Osteoblast (primary cell): ENCODE measurements around the gene SLC35F5. TPM values are rescaled to one million over a fixed set of nuclear protein-coding genes. Genes with fewer than 3 reads are reported as not detected.
"Not testable (repeated sequence)": the region's sequence is repeated elsewhere in the genome, so short reads cannot be mapped to it uniquely, and the experiment has no call there.

Experiments
- DNase-seq: peaks from one replicate; pipeline ENCODE4 v3.0.0; 2011; ENCODE audit warnings: low spot score, mixed read lengths; ENCODE audit not compliant: insufficient read length; ENCODE audit errors: missing footprints
- H2AFZ ChIP-seq: 2 replicates; pipeline ENCODE4 v1.6.0; 2011; ENCODE audit warnings: mild to moderate bottlenecking, low read length
- H3K27ac ChIP-seq: 2 replicates; pipeline ENCODE4 v1.5.1; 2011; ENCODE audit warnings: mild to moderate bottlenecking, low read depth, low read length, moderate library complexity
- H3K27me3 ChIP-seq: 2 replicates; pipeline ENCODE4 v1.6.0; 2012; ENCODE audit warnings: mild to moderate bottlenecking, control low read depth, inconsistent platforms, low read length, moderate library complexity; ENCODE audit not compliant: insufficient read depth
- H3K36me3 ChIP-seq: 2 replicates; pipeline ENCODE4 v1.5.1; 2011; ENCODE audit warnings: mild to moderate bottlenecking, low read length, control low read depth, moderate library complexity; ENCODE audit not compliant: insufficient read depth
- H3K4me1 ChIP-seq: 2 replicates; pipeline ENCODE4 v1.5.1; 2011; ENCODE audit warnings: mild to moderate bottlenecking, low read length, control low read depth, moderate library complexity; ENCODE audit not compliant: insufficient read depth
- H3K4me2 ChIP-seq: 2 replicates; pipeline ENCODE4 v1.6.0; 2011; ENCODE audit warnings: mild to moderate bottlenecking, low read length; ENCODE audit not compliant: insufficient read depth
- H3K4me3 ChIP-seq: fragments of 200-600 bp; sonication (generic); 3 replicates; pipeline ENCODE4 v1.5.1; 2012; ENCODE audit warnings: mild to moderate bottlenecking, low read length, inconsistent platforms; ENCODE audit not compliant: insufficient read depth
- H3K79me2 ChIP-seq: 2 replicates; pipeline ENCODE4 v1.6.0; 2012; ENCODE audit warnings: mild to moderate bottlenecking, low read length, control low read depth, inconsistent platforms; ENCODE audit not compliant: insufficient read depth
- H3K9me3 ChIP-seq: 2 replicates; pipeline ENCODE4 v1.5.1; 2011; ENCODE audit warnings: low read depth, low read length, control low read depth
- H4K20me1 ChIP-seq: 2 replicates; pipeline ENCODE4 v1.6.0; 2012; ENCODE audit warnings: mild to moderate bottlenecking, low read length, control low read depth; ENCODE audit not compliant: insufficient read depth
- CTCF ChIP-seq: IDR thresholded peaks from 2 replicates; pipeline ENCODE4 v1.5.1; 2011; ENCODE audit warnings: mild to moderate bottlenecking, low read depth, low read length, moderate library complexity; ENCODE audit errors: extremely low read depth
- total RNA-seq: library from RNA; depleted of rRNA; stranded (reverse); fragments of >200 nt; gene quantifications from 2 replicates; pipeline ENCODE4 v1.2.3, GENCODE V29; 2012

SLC35F5 gene
- total RNA-seq, 1 donor, result 245 TPM

- H3K79me2 ChIP-seq, result no peaks in the 10 kb centered on the region
- no peak overlapping the region for H3K4me3 ChIP-seq
- DNase-seq, result no peak
Measured at GRCh38 chr2:113780472-113780871, 24.0 kb upstream of the SLC35F5 start.

GRCh38 chr2:113777371-113777770 is 20.9 kb upstream of the SLC35F5 start:
- no peaks in the 10 kb centered on the region for H3K79me2 ChIP-seq
- H3K9me3 ChIP-seq, result no peaks in the 10 kb centered on the region
- H3K27me3 ChIP-seq, result no peaks in the 10 kb centered on the region
- H3K36me3 ChIP-seq, result no peaks in the 10 kb centered on the region
- H3K27ac ChIP-seq, result no peak overlapping the region
- no peak for DNase-seq
- peaks cover 4% of the 10 kb centered on the region for H3K4me1 ChIP-seq
- H2AFZ ChIP-seq, result no peak overlapping the region
- no peak overlapping the region for H3K4me3 ChIP-seq
- TF ChIP-seq CTCF, result no peak
- H3K4me2 ChIP-seq, result no peak overlapping the region
- no peaks in the 10 kb centered on the region for H4K20me1 ChIP-seq

More at GRCh38 chr2:113780472-113780871, 24.0 kb upstream of the SLC35F5 start:
- Histone ChIP-seq H3K4me1 (peaks cover 4% of the 10 kb centered on the region), H3K4me2 (no peak overlapping the region), H3K9me3 (no peaks in the 10 kb centered on the region), H3K36me3 (no peaks in the 10 kb centered on the region), H3K27ac (no peak overlapping the region), H4K20me1 (no peaks in the 10 kb centered on the region), H2AFZ (peak overlapping the region; percentile 82), H3K27me3 (no peaks in the 10 kb centered on the region)
- no peak for TF ChIP-seq CTCF

- H3K4me1 ChIP-seq, result peaks cover 4% of the 10 kb centered on the region
- H4K20me1 ChIP-seq, result no peaks in the 10 kb centered on the region
- H3K4me2 ChIP-seq, result peak overlapping the region; percentile 9
- H3K4me3 ChIP-seq, result no peak overlapping the region
- no peaks in the 10 kb centered on the region for H3K79me2 ChIP-seq
- H3K9me3 ChIP-seq, result no peaks in the 10 kb centered on the region
- H3K27me3 ChIP-seq, result no peaks in the 10 kb centered on the region
- no peak for DNase-seq
- no peaks in the 10 kb centered on the region for H3K36me3 ChIP-seq
- no peak overlapping the region for H3K27ac ChIP-seq
- TF ChIP-seq CTCF, result no peak
- peak overlapping the region; percentile 46 for H2AFZ ChIP-seq
Measured at GRCh38 chr2:113776949-113777348, 20.5 kb upstream of the SLC35F5 start.

- H3K36me3 ChIP-seq, H3K9me3 ChIP-seq, H4K20me1 ChIP-seq, H3K4me1 ChIP-seq, H3K27ac ChIP-seq, DNase-seq, H3K79me2 ChIP-seq, H3K27me3 ChIP-seq, H2AFZ ChIP-seq, H3K4me3 ChIP-seq, H3K4me2 ChIP-seq: not testable (repeated sequence)
Measured at GRCh38 chr2:113774616-113775015, 18.2 kb upstream of the SLC35F5 start.
